Muscle of leg (tissue), 11 donors: Measurements from ENCODE around the gene FUT6. TPM values are rescaled to one million over a fixed set of nuclear protein-coding genes. Genes with fewer than 3 reads are reported as not detected.
"Not testable (repeated sequence)": the region's sequence is repeated elsewhere in the genome, so short reads cannot be mapped to it uniquely, and the experiment has no call there.

Experiments
- DNase-seq: peaks from one replicate; pipeline ENCODE4 v3.0.0; 2013
- H3K27ac ChIP-seq: one replicate; pipeline ENCODE4 v1.5.1; 2013; ENCODE audit warnings: mild to moderate bottlenecking, low read length, control low read depth
- H3K27me3 ChIP-seq: one replicate; pipeline ENCODE4 v1.6.1; 2013; ENCODE audit warnings: low read length; ENCODE audit not compliant: control insufficient read depth, insufficient read depth
- H3K36me3 ChIP-seq: one replicate; pipeline ENCODE4 v1.6.1; 2013; ENCODE audit warnings: low read length; ENCODE audit not compliant: control insufficient read depth, insufficient read depth
- H3K4me1 ChIP-seq: one replicate; pipeline ENCODE4 v1.6.1; 2013; ENCODE audit warnings: low read length; ENCODE audit not compliant: control insufficient read depth, insufficient read depth
- H3K4me3 ChIP-seq: one replicate; pipeline ENCODE4 v1.5.1; 2013; ENCODE audit warnings: low read length, control low read depth
- H3K9me3 ChIP-seq: replicated peaks from 2 replicates; pipeline ENCODE4 v1.6.1; 2013; ENCODE audit warnings: low read depth, low read length; ENCODE audit not compliant: control insufficient read depth
- WGBS: methylation state at CpG from one replicate; pipeline ENCODE4 v1.1.5; 2013; ENCODE audit warnings: missing lambda C conversion rate; ENCODE audit not compliant: insufficient coverage; 5-methylcytosine and 5-hydroxymethylcytosine counted together
- polyA plus RNA-seq, 8 donors: library from polyadenylated mRNA; unstranded; fragments of 120-200 nt; gene quantifications; one replicate each; pipeline versions ENCODE4 v1.2.1 to v1.2.3, GENCODE V29; 2013; ENCODE audit warnings: inconsistent platforms in 1 of 8, low replicate concordance in 1 of 8; ENCODE audit not compliant: insufficient read length in 8 of 8, insufficient read depth in 1 of 8
- total RNA-seq: library from RNA; stranded (reverse); fragments of 120-200 nt; gene quantifications from one replicate; pipeline ENCODE4 v1.2.4, GENCODE V29; 2013

The FUT6 gene
- total and polyA plus RNA-seq, 9 donors, result 0.05 to 0.09 TPM; not detected in 7

DNA sequence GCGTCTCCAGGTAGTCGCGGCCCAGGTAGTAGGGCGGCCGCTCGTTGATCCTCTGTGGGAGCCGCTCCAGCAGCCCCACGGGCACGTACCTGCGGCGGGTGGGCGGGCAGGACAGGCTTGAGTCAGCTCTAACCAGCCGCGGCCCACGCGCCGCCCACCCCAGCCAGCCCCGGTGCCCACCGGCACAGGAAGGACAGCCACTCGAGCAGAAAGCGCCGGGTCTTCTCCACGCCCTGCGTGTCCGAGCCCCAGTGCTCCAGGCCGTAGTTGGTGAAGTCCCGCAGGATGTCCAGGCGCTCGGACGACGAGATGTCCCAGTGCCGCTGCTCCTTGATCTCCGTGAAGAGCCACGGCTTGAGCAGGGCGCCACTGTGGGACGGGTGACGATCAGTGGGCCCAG is 54.1 kb downstream of the FUT6 start:
- H3K27ac ChIP-seq, result no peak overlapping the region
- 93% methylated on average over 37 of the region's 37 CpGs for WGBS
- DNase-seq, result no peak
- no peak overlapping the region for H3K4me3 ChIP-seq
- peaks cover 75% of the 10 kb centered on the region for H3K36me3 ChIP-seq
- H3K4me1 ChIP-seq, result peaks cover 5% of the 10 kb centered on the region
- no peaks in the 10 kb centered on the region for H3K9me3 ChIP-seq
- H3K27me3 ChIP-seq, result no peaks in the 10 kb centered on the region

DNA sequence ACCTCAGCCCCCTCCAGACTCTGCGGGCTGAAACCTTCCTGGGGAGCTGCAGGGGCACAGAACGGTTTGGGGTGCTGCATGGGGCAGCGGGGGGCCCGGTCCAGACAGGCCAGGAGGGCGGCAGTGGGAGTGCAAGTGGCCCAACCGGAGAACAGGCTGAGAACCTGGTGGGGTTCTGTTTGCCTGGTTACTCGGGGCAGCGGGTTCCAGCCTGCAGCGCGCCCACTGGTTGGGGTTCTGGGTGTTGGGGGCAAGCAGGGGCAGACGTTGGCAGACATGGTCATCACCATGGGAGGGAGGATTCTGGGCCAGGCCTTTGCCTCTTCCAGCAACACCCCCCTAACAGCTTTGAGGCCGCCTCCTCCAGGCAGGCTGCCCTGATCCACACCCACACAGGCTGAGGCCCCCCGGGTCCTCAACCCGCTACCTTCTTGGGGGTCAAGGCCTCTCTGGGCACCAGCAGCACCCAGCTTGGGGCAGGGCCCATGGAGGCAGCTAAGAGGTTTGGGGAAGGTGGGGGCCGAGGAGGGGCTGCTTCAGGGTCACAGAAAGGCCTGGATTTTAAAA is 54.8 kb downstream of the FUT6 start, which contains the start of gene PRR22:
Gene PRR22, minus strand, starts transcription at position 166 of the 567 bp plus-strand sequence. Its CDS starts 86 bp downstream, at position 80.
- H3K4me3 ChIP-seq, result no peak within 1 kb of the TSS
- no peaks in the 10 kb centered on the region for H3K27me3 ChIP-seq
- 95% methylated on average over 12 of the region's 15 CpGs for WGBS
- DNase-seq, result no peak
- no peaks in the 10 kb centered on the region for H3K9me3 ChIP-seq
- no peak within 1 kb of the TSS for H3K27ac ChIP-seq
- no peaks in the 10 kb centered on the region for H3K4me1 ChIP-seq
- H3K36me3 ChIP-seq, result peaks cover 69% of the 10 kb centered on the region

DNA sequence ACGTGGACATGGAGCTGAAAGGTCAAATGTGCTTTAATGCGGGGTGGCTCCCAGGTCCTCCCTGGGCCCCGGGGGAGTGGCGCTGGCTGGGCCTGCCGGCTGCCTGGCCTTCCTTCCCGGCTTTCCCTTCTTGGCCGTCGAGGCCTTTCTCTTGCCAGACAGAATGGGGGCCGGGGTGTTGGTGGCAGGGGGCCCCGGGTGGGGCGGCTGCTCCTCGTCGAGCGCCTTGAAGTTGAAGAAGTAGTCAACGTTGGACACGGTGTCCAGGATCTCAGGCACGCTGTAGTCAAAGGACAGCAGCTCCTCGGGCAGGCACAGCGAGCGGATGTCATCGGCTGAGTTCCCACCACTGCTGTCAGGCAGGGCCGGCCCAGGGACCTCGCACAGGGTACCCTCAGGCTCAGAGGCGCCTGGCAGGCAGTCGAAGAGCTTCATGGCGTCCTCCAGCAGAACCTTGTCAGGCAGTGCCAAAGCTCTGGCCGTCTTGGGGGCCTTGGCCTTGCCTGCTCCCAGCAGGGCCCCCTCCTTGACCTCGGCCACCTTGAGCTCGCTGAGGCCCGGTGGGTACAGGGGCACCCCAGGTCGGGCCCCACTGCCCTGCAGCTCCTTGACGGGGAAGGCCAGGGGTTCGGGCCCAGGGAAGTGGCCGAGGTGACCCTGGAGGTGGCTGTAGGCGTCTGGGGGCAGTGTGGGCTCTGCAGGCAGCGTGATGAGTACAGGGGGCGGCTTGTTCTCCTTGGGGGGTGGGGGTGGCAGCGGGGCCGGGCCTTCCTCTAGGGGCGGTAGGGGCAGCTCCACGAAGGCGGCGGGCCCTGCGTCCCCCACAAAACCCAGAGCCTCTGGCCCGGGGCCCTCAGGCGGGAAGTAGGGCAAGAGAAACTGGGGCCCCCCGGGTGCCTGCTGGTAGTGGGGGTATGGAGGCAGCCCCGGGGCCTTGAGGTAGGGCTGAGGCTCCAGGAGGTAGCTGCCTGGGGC is 56.3 kb downstream of the FUT6 start:
- H3K36me3 ChIP-seq, result peaks cover 56% of the 10 kb centered on the region

DNA sequence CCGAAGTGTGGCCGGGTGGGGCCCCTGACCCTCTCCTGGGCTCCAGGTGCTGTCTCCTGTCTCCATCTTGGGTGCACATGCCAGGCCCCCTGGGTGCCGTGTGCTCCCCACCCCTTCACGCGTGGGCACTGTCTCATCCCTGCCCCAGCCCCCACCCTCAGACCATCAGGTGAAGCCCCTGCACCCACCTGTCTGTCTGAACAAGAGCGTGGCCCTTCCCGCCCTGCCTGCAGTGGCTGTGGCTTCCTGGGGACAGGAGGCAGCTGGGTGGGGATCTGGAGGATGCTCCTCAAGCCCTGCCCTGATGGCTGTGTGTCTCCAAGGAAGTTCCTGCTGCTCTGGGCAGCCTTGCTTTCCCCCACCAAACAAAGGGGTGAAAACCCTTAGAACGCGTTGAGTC is 57.2 kb downstream of the FUT6 start:
- Histone ChIP-seq H3K27ac (no peak overlapping the region), H3K4me1 (no peaks in the 10 kb centered on the region), H3K4me3 (no peak overlapping the region), H3K36me3 (peaks cover 46% of the 10 kb centered on the region), H3K9me3 (no peaks in the 10 kb centered on the region), H3K27me3 (no peaks in the 10 kb centered on the region)
- DNase-seq, result no peak
- WGBS, result 94% methylated on average over 6 of the region's 9 CpGs

More for the DNA sequence above, 56.3 kb downstream of the FUT6 start:
- DNase-seq, result no peak
- H3K27me3 ChIP-seq, result no peaks in the 10 kb centered on the region
- no peak overlapping the region for H3K4me3 ChIP-seq
- H3K27ac ChIP-seq, result no peak overlapping the region
- H3K9me3 ChIP-seq, result no peaks in the 10 kb centered on the region
- H3K4me1 ChIP-seq, result no peaks in the 10 kb centered on the region
- 75% methylated on average over 37 of the region's 48 CpGs for WGBS

DNA sequence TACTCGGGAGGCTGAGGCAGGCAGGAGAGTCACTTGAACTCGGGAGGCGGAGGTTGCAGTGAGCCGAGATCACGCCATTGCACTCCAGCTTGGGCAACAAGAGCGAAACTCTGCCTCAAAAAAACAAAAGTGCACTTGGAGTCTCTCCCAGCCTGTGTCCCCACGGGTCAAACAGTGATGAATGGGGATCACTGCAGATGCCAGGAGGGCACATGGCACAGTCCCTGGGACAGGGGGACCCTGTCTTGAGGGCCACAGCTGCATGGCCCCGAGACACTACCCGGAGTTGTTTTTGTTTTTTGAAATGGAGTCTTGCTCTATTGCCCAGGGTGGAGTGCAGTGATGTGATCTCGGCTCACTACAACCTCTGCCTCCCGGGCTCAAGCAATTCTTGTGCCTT is 58.6 kb downstream of the FUT6 start:
- 87% methylated on average over 11 of the region's 11 CpGs for WGBS
- not testable (repeated sequence) for H3K4me1 ChIP-seq, H3K4me3 ChIP-seq, H3K27ac ChIP-seq, H3K27me3 ChIP-seq, DNase-seq, H3K9me3 ChIP-seq
- H3K36me3 ChIP-seq, result peaks cover 32% of the 10 kb centered on the region

Other genes with a start within 250 kb of the FUT6 start
- gene SAFB2, start 216.9 kb downstream of the FUT6 start, total RNA-seq, result 24.6 TPM
- gene SAFB2, start 216.9 kb downstream of the FUT6 start, polyA plus RNA-seq, result 10 to 100 TPM; 34.0 to 55.9 (median 45.4) TPM
- 24.7 TPM for gene SAFB, start 216.6 kb downstream of the FUT6 start, total RNA-seq
- gene SAFB, start 216.6 kb downstream of the FUT6 start, polyA plus RNA-seq, result 100 to 1,000 TPM in 2 of 8 donors, 10 to 100 TPM in 6; 82.1 to 101 (median 93.0) TPM
- 122 TPM for gene MICOS13, start 159.2 kb downstream of the FUT6 start, total RNA-seq
- gene MICOS13, start 159.2 kb downstream of the FUT6 start, polyA plus RNA-seq, result 100 to 1,000 TPM in 2 of 8 donors, 10 to 100 TPM in 6; 74.4 to 115 (median 90.0) TPM
- 5.9 TPM for gene HSD11B1L, start 158.7 kb downstream of the FUT6 start, total RNA-seq
- gene HSD11B1L, start 158.7 kb downstream of the FUT6 start, polyA plus RNA-seq, result 1 to 10 TPM; 4.2 to 6.7 (median 5.5) TPM
- 1,960 TPM for gene RPL36, start 149.4 kb downstream of the FUT6 start, total RNA-seq
- gene RPL36, start 149.4 kb downstream of the FUT6 start, polyA plus RNA-seq, result 1,000 to 10,000 TPM; 1,213 to 1,750 (median 1,363) TPM
- gene LONP1, start 119.6 kb downstream of the FUT6 start, total RNA-seq, result 34.9 TPM
- 10 to 100 TPM; 47.7 to 63.9 (median 53.1) TPM for gene LONP1, start 119.6 kb downstream of the FUT6 start, polyA plus RNA-seq
- not detected for gene CATSPERD, start 119.1 kb downstream of the FUT6 start, total RNA-seq
- gene CATSPERD, start 119.1 kb downstream of the FUT6 start, polyA plus RNA-seq, result under 1 TPM in 1 of 8 donors, not detected in 7; 0.16 TPM
- 1.4 TPM for gene PRR22, start 55.0 kb downstream of the FUT6 start, total RNA-seq
- 1 to 10 TPM in 7 of 8 donors, under 1 TPM in 1; 0.86 to 2.7 (median 1.3) TPM for gene PRR22, start 55.0 kb downstream of the FUT6 start, polyA plus RNA-seq
- 17.7 TPM for gene DUS3L, start 48.5 kb downstream of the FUT6 start, total RNA-seq
- 10 to 100 TPM; 16.3 to 26.6 (median 21.3) TPM for gene DUS3L, start 48.5 kb downstream of the FUT6 start, polyA plus RNA-seq
- gene NRTN, start 34.6 kb downstream of the FUT6 start, total RNA-seq, result 0.44 TPM
- 1 to 10 TPM in 2 of 8 donors, under 1 TPM in 6; 0.17 to 1.5 (median 0.37) TPM for gene NRTN, start 34.6 kb downstream of the FUT6 start, polyA plus RNA-seq
- 0.09 TPM for gene FUT3, start 11.7 kb upstream of the FUT6 start, total RNA-seq
- gene FUT3, start 11.7 kb upstream of the FUT6 start, polyA plus RNA-seq, result under 1 TPM in 4 of 8 donors, not detected in 4; 0.06 to 0.38 (median 0.30) TPM
- gene FUT5, start 30.8 kb upstream of the FUT6 start, total RNA-seq, result not detected
- under 1 TPM in 2 of 8 donors, not detected in 6; 0.10 to 0.12 TPM for gene FUT5, start 30.8 kb upstream of the FUT6 start, polyA plus RNA-seq
- 312 TPM for gene NDUFA11, start 64.1 kb upstream of the FUT6 start, total RNA-seq
- gene NDUFA11, start 64.1 kb upstream of the FUT6 start, polyA plus RNA-seq, result 100 to 1,000 TPM; 168 to 243 (median 200) TPM
- 4.5 TPM for gene VMAC, start 65.2 kb upstream of the FUT6 start, total RNA-seq
- 1 to 10 TPM; 2.0 to 4.4 (median 3.6) TPM for gene VMAC, start 65.2 kb upstream of the FUT6 start, polyA plus RNA-seq
- gene CAPS, start 74.6 kb upstream of the FUT6 start, total RNA-seq, result 5.1 TPM
- gene CAPS, start 74.6 kb upstream of the FUT6 start, polyA plus RNA-seq, result 10 to 100 TPM in 1 of 8 donors, 1 to 10 TPM in 7; 3.9 to 10.1 (median 6.5) TPM
- 29.2 TPM for gene RANBP3, start 138.4 kb upstream of the FUT6 start, total RNA-seq
- gene RANBP3, start 138.4 kb upstream of the FUT6 start, polyA plus RNA-seq, result 10 to 100 TPM; 38.0 to 52.4 (median 45.3) TPM